Kidney epithelial cell (primary cell): Measurements from ENCODE around the gene HESX1. TPM values are rescaled to one million over a fixed set of nuclear protein-coding genes. Genes with fewer than 3 reads are reported as not detected.

Experiments used
- DNase-seq: peaks from one replicate; pipeline ENCODE4 v3.0.0-alpha.2; 2010; ENCODE audit warnings: low read depth
- H3K27me3 ChIP-seq: 2 replicates; pipeline ENCODE4 v1.6.0; 2011; ENCODE audit warnings: low read length; ENCODE audit not compliant: control insufficient read depth, insufficient read depth
- H3K36me3 ChIP-seq: 2 replicates; pipeline ENCODE4 v1.5.1; 2011; ENCODE audit warnings: low read length; ENCODE audit not compliant: control insufficient read depth, insufficient read depth
- H3K4me3 ChIP-seq: 2 replicates; pipeline ENCODE4 v1.5.1; 2011; ENCODE audit warnings: low read depth, mild to moderate bottlenecking, control low read depth, low read length
- CTCF ChIP-seq: IDR thresholded peaks from 2 replicates; pipeline ENCODE4 v1.5.1; 2011; ENCODE audit warnings: mild to moderate bottlenecking, moderate library complexity, low read length, control low read depth, inconsistent platforms; ENCODE audit not compliant: insufficient read depth, poor library complexity, severe bottlenecking
- total RNA-seq: library from RNA; depleted of rRNA; stranded (reverse); fragments of >200 nt; gene quantifications from 2 replicates; pipeline ENCODE4 v1.2.3, GENCODE V29; 2015

The HESX1 gene
- total RNA-seq, 1 donor from 2014 or later: 2.9 TPM

- no peak for DNase-seq
- Histone ChIP-seq H3K36me3 (no peaks in the 10 kb centered on the region), H3K4me3 (no peak overlapping the region), H3K27me3 (no peaks in the 10 kb centered on the region)
- TF ChIP-seq CTCF: no peak
Measured at GRCh38 chr3:57165641-57166040, 34.1 kb downstream of the HESX1 start.

DNA sequence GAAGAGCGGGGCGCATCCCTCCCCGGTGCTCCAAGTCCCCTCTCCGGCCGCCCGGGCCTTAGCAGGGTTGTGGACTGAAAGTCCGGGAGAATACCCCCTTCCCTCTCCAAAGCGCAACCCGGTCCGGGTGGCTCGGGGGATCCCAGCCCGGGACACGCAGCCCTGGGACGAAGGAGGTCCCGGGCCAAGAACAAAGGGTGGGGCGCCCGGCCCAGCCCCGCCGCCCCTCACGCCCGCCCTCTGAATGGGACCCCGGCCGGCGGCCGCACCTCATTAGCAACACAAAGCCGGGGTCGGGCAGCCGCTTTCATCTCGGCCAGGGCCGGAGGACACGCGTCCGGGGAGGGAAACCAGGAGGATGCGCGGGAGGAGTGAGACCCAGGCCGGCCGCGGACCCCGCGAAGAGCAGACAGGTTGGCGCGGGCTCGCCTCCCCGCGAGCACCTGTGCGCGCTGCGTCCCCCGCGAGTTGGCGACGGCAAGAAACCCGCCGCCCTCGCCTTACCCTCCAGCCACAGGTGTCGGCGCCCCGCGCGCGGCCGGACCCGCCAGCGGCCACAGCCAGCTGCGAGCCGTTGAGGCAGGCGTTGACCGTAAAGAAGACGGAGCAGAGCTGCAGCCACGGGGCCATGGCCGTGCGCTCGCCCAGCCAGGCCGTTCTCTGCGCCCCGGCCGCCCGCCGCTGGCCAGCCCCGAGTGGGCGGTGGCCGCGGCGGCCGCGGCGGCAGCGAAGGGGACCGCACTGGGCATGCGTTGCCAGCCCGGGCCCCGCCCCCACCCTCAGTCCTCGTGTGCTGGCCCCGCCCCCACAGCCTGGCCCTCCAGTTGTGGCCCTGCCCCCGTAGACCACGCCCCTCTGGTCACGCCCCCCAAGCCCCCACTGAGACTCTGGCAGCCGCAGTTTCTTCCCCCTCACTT, 34.9 kb downstream of the HESX1 start, which contains the start of gene IL17RD:
Gene IL17RD (minus strand): TSS at position 697 of the 917 bp plus-strand sequence. CDS start 67 bp downstream, at position 630.
- DNase-seq: no peak
- Histone ChIP-seq H3K4me3 (peak within 1 kb of the TSS; percentile 78), H3K36me3 (no peaks in the 10 kb centered on the region), H3K27me3 (no peaks in the 10 kb centered on the region)
- no peak for TF ChIP-seq CTCF

DNA sequence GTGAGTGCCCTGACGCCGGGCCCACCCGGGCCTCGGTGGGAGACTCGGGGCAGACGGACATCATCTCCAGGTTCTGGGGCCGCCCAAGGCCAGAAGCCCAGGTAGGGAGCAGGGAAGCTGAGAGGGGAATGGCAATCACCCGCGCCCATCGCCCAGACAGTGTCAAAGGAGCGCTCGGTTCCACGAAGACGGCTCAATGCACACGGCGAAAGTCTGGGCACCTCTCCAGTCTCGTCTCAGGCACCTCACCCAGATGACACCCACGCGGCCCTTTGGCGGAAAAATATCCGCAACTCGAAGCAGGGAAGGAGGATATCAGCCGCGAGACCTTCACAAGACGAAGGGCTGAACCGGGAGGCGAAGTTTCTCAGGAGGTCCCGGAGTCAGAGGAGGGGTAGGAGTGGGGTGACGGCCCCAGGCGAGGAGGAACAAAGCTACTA, 35.5 kb downstream of the HESX1 start:
- H3K36me3 ChIP-seq: no peaks in the 10 kb centered on the region
- no peak for DNase-seq
- TF ChIP-seq CTCF: no peak
- H3K4me3 ChIP-seq: peak overlapping the region; percentile 78
- no peaks in the 10 kb centered on the region for H3K27me3 ChIP-seq

DNA sequence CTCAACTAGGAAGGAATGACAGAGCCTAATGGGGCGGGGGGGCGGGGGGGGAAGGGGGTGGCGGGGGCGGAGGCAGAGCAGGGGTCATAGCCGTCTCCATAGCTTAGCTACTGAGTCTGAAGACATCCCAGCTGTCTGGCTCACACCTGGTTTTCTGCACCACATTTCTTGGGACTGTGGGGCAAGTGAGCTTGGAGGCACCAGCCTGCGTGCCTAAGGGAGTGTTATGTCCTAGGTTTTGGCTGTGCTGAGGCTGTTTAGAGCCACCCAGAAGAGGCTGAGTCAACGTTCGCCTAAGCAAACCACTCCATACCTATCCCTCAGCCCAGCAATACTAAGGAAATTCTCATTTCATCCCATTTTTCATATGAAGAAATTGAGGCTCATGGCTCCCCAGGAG, 36.0 kb downstream of the HESX1 start:
- TF ChIP-seq CTCF: no peak
- DNase-seq: no peak
- H3K4me3 ChIP-seq: peak overlapping the region; percentile 78
- H3K36me3 ChIP-seq: no peaks in the 10 kb centered on the region
- no peaks in the 10 kb centered on the region for H3K27me3 ChIP-seq

DNA sequence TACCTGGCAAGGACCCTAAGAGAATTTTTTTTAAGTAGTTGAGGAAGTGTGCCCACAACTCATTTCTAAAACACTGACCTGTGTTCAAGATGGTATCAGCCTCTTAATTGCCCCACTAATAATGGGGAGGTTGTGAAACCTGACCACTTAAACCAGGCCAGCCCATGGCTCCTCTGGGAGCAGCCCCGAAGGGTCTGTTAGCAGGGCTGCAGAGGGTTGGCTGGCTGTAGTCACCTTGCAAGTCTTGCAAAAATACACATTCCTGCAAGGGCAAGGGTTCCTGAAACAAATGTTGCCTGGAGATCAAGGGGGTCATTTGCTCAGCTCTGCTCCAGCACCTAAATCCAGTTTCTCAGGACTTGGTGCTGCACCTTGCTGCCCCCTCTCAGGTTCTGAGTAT, 37.9 kb downstream of the HESX1 start:
- TF ChIP-seq CTCF: no peak
- Histone ChIP-seq H3K4me3 (no peak overlapping the region), H3K27me3 (no peaks in the 10 kb centered on the region), H3K36me3 (no peaks in the 10 kb centered on the region)
- no peak for DNase-seq
